Stimulated activated CD8-positive, alpha-beta memory T cell treated with anti-CD3 and anti-CD28 coated beads, Interleukin-12 subunit alpha, Interleukin-12 subunit beta, amount 100 ng/mL, for 1 hour (primary cell): Measurements from ENCODE around the gene COMMD2.

Experiments
- DNase-seq: peaks from one replicate; pipeline ENCODE4 v3.0.0-alpha.2; 2020; ENCODE audit warnings: low read depth

COMMD2 gene

DNA sequence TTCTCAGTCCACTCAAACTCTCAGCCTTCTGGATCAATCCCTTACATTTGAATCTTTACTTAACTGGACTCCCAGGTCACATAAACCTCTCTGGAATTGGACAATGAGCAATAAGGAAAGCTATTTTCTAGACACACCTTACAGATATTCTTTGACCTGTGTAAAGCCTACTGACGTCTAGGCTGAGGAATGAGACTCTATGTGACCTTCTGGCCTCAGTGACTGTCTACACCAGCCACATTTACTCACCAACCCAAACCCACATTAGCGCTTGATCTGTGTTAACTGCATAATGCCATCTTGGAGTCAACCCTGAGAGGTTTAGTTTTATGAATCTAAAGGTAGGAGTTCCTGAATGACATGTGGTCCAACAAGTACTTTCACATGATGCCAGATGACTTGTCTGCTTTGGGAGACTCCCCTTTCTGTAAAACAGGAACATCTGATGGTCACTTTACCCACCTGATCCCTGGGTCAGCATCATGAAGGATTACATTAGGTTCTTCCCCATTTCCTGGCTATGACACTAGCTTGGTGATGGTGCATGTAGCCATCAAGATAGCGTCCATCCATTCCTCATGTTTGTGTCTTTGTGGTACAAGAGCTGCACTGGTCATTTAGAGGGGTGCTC is 11.4 kb upstream of the COMMD2 start:
- DNase-seq, result no peak

DNA sequence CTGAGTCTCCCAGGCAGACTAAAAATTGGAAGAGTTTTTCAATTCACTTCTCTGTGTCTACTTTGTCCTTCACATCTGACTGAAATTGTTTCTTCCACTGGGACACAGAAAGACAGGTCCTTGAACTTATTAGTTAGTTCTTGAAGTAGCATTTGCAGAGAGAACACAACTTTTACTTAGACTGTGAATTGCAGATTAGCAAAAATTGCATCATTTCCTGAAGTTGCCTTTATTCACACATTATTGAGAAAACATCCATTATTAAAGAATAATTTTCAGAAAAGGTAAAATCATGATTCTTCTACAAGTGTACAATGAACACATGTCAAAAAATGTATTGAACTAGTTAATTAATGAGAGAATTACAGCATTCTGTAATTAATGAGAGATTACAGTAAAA is 1.4 kb upstream of the COMMD2 start:
- no peak for DNase-seq

DNA sequence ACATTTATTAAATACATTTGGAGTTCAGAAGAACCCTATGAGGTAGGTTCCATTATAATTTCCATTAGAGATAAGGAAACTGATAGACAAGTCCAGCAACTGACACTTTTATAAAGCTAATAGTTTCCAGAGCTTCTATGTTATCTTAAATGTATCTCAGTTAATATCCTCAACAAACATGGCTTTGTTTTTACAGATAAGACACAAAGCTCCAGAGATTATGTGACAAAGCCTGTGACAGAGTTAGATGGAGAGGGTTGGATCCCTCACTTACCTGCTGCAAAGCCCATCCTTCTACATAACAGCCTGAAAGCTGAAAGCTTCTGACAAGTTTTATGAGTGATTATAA is 473 bp upstream of the COMMD2 start:
- DNase-seq, result no peak

DNA sequence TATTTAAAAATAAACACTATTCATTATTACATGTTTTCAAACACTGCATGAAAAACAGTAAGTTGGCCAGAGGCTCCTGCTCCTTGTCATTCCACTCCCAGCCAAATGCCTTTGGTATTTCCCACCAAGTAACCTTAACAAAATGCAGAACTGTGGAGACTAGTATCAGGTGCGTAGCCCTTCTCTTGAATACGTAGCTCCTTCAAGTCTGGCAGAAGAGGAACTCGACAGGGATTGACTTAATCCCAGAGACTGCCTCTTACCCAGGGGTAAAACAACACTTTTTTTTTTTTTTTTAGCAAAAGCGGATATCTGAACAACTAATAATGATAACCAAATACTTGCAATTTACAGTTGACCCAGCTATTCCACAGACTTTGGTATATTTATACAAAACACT is 738 bp downstream of the COMMD2 start:
- no peak for DNase-seq

DNA sequence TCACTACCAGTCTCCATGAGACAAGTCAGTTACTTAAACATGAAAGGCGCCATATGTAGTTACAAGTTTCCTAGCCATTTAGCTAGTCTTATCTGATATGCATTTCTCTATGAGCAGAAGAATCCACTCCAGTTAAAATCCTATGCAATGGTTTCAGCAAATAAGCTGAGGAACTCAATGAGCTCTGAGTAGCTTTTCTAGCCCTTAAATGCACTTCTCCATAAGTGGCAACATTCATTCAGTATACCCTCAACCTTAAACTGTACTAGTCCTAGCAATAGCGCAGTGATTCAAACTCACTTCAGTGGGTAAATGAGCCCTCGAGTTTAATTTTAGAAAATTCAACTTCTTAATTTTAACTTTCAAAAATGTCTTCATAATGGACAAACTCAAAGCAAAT is 7.7 kb downstream of the COMMD2 start:
- DNase-seq, result no peak

DNA sequence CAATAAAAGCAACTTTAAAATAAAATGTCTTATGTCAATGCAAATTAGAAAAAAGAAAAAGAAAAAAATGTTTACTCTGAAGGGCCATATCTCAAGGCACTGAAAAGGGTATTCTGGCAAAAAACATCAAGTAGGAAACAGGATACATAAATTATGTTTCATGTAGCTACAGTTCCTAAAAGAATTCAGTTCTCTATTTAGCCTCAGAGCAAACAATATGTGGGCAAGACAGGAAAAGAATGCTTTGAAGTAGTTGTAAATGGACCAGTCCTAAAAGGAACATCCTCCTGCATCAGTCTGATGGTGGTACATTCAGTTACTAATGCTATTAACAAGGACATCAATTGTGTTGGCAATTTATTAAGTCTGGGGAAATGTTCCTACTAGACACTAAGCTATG is 8.1 kb downstream of the COMMD2 start:
- no peak for DNase-seq

DNA sequence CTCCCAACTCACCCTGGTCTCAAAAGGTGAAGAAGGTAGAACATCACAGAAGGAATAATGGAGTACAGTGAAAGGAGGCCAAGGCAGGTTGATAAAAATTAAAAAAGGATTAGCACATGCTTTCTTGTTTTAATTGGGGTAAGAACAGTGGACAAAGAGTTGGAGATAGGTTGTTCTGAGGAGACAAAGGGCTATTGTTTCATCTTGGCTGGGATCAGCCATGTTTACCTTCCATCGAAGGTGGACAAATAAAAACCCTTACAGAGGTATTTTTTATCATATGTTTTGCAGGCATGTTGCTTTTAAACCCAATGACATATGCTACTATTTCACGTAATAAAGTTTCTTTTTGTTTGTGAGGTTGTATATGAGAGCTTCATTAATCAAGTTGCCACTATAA is 12.9 kb downstream of the COMMD2 start:
- no peak for DNase-seq

DNA sequence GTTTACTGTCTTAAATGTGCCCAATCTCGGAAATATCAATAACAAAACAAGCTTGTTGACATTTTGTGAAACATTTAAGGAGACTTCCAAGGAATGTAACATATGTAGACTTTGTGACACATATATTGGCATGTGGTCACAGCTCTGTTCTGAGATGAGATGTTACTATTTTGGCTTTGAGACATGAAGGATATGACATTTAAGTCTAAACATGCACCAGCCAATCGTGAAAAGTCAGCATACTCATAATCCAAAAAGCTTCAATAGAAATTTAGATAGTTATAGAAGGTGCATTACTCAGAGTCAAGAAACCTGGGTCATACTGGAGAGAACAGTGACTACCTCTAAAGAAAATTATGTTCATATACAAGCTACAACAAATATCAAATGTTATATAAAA is 13.4 kb downstream of the COMMD2 start:
- no peak for DNase-seq

DNA sequence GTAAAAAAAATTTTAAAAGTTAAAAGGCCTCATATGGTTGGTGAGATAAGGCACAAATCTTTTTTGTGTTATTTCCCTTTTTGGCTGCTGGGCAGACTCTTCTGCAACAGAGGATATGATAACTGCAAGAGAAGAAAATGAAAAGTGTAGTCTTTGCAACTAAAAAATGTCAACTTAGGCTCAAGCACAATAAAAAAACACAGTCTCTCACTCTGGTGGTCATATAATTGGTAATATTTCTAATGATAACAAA is 15.4 kb downstream of the COMMD2 start:
- DNase-seq, result no peak

DNA sequence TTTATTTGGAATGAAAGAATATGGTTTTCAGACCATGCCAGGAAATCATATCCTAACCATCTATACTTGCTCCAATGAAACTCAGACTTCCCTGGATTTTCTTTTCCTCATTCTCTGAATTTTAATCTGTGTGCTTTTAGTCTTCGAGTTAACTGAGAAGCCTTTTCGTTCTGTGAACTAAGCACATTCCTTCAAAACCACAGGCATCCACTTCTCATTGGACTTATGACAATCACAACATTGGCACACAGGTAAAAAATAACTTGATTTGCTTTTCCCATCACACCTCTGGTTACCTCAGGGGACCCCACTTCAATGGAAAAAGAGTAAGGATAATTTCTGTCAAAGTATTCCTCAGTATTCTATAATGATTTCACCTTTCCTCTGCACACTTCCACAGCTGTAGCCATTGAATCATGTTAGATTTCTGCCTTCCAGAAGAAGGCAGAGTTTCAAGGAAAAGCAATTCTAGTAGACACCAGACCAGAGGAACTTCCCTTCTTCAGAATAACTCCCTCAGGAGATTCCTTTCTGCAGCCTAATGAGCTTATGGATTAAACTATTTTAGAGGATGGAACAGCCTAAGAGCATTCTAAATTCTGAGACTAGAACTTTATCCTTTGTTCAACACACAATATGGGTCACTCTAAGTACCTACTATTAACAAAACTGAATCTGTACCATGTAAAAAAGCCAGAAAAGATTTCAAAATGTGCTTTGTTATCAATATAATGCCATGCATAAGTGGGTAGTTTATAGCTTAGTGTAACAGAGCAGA is 15.9 kb downstream of the COMMD2 start:
- DNase-seq, result no peak

DNA sequence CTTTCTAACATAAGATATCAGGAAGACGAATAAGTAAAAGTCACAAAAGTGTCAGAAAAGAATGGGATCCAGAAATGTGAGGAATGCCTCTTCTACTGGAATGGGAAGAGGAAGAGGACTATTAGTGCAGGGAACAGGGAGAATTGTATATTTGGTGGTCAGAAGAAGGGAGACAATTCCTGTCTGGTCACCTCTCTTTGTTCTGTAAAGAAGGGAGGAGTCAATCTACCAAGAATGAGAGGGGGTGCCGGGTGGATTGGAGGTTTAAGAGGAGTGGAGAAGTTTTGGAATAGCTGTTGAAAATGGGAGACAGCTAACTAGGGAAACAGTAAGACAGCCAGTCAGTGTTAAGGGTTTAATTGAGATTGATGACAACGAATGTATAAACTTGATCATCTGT is 20.1 kb downstream of the COMMD2 start:
- DNase-seq, result no peak

DNA sequence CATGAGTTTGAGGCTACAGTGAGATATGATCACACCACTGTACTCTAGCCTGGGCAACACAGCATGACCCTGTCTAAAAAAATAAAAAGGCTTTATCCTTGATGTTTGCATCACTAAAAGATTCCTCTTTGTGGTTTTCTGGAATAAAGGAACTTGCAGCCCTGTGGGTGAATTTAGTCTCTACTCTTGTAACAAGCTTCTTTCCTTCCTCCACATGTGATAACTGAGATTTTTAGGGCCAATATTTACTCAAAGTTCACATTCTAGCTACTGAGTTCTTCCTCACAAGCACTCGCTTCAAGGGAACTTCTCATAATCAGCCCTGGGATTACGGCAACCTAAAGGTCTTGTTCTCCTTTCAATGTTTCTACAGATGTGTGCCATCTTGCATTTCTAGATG is 24.6 kb downstream of the COMMD2 start:
- no peak for DNase-seq

DNA sequence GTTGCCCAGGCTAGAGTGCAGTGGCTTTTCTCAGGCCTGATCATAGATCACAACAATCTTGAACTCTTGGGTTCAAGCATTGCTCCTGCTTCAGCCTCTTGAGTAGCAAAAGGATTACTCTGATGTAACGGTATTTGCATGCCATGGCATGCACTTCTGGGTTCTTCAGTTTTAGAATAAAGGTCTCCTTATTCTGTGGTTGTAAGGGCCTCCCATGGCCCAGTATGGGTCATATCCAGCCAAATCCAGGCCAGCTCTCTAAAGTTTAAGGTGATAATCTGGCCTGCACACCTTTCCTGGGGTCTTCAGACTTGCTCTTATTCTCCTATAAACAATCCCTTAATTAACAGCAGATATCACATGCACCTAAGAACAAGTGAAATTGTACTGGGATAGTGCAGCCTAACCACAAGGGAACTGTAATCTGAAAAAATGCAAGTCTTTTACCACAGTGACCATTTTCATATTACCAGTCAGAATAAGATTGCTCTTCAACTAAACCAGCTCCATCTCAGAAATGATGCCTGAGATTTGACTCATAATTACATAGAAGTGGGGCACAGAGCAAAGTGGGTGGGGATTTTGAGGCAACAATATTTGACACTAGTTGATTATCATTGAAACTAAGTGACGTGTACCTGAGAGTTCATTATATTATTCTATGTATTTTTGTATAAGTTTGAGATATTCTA is 25.4 kb downstream of the COMMD2 start:
- DNase-seq, result no peak

DNA sequence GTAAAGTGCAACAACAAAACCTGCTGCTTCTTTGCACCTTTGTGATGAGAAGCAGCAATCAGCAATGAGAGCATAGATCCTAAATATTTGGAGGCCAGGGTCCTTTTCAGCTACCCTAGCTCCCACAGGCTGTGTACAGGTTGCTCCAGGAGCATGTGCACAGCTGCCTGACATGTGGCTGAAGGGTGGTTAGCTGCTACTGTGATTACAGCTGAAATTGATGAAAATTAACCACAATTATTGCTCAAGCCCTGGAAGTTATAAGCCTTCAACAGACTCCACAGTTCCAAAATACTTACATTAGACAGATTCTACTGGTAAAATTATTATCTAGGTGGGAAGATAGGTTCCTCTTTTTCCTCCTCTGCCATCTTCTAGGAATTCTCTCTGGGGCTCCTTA is 28.5 kb downstream of the COMMD2 start:
- DNase-seq, result no peak

DNA sequence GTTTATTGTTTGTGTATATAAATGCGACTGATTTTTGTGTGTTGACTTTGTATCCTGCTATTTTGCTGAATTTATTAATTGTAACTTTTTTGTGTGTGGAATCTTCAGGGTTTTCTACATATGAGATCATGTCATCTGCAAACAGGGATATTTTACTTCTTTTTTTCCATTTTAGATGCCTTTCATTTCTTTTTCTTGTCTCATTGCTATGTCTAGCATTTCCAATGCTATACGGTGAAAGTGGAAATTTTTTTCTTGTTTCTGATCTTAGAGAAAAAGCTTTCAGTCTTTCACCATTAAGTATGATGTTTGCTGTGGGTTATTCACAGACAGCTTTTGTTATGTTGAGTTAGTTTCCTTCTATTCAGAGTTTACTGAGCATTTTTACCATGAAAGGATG is 31.4 kb downstream of the COMMD2 start:
- no peak for DNase-seq

DNA sequence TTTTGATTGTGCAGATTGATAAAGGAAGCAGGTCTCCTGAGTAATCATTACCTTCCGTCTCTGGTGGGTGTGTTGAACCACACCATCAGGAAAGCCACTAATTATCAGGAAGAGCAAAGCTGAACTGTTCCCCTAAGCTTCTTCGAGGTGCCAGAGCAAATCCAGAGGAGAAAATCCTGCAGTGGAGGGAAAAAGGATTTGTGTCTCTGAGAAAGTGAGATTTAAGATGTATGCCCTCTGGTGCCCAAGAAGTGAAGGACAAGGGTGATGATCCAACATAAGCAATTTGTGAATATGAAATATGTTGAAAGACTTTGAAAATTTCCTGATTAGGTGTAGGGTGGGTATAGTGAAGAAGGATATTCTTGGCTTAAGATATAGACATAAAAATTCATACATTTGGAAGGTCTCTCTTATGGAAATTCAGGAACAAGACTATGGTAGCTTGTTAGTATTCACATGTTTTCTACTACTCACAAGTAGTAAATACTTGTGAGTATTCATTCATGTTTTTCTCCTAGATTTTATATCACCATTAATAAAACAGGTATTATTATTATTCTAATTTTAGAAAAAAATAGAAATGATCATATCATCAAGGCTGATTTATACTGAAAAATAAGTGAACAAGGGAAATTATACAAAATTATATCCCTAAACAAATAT is 34.8 kb downstream of the COMMD2 start:
- no peak for DNase-seq

DNA sequence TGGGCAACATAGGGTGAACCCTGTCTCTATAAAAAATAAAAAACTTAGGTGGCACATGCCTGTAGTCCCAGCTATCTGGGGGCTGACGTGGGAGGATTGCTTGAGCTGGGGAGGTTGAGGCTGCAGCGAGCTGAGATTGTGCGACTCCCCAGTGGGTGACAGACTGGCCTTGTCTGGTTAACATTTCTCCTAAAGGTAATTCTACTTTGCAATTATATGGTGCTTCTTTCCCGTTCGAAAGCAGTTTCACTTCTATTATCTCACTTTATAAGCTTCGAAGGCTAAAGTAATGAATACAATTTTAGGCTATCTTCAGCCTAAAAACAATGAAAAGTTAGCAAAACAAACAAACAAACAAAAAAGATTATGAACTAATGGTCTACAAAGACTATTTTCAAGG is 35.3 kb downstream of the COMMD2 start:
- no peak for DNase-seq

DNA sequence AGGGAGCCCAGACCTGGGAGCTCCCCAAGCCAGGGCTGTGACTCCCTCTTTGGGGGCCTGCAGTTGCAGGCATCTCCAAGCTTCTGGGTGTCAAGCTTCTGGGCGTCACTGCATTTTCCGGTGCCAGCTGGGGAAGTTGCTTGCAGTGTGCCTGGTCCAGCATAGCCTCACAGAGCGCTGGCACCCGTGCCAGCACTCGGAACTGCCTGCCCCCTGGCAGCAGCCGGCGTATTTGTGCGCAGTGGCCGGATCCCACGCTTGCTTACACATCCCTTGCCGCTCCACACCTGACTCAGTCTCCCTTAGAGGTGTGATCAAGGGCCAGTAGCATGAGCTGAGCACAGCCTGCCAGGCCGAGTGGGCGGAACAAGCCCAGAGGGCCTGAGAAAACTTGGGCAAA is 37.0 kb downstream of the COMMD2 start:
- DNase-seq, result no peak

DNA sequence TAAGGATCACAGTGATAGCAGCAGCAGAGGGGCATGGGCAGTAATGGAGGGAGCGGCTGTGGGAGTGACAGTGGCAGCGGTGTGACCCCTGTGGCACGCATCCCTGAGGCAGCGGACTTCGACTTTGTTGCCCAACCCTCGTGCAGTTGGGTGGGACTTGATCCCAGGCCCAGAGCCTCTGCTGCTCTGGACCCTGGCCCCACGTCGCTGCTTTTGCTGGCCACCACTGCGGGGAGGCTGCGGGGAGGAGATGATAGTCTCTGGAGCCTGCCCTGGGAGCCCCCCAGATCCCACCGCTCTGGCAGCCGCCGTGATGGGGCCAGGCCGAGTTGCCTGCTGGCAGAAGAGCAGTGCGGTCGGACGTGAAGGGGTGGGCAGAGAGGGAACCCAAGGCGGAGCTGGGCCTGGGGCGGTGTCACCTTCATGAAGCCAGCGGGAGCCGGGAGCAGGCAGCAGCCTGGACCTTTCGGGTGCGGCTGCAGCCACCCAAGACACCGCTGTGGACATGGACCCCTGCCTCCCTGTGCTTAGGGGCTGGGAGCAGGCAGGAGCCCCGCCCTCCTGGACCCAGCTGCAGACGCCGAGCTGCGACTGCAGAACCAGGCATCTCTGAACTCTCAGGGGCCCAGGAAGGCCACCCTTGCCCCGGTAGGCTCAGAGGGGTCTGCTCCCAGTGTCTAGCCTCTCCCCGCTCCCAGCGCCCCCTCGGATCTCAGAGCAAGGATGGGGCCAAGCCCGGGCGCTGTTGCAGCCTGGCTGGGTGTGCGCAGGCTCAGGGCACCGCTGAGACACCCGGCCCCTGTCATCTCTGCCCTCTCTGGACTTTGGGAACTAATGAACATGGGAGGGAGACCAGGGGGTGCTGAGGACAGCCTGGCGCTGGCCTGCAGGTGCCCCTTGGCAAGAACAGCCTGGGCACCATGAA is 38.3 kb downstream of the COMMD2 start:
- no peak for DNase-seq

DNA sequence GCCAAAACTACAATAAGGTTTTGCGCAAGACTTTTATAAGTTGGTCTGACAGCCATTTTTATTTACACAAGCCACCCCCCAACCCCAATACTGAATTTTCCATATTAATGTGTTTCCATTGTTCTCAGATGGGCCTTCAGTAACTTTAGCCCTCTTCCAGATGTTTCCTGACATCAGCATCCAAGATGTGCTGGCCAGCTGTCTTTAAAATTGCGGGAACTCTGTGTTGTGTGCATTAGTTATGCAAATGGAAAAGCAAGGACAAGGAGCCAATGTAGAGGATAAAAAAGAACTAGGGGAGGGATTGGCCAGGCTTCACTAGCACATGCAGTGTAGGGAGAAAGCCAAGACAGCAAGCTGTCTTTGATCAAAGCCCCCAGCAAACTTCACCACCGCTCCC is 45.4 kb downstream of the COMMD2 start:
- no peak for DNase-seq

DNA sequence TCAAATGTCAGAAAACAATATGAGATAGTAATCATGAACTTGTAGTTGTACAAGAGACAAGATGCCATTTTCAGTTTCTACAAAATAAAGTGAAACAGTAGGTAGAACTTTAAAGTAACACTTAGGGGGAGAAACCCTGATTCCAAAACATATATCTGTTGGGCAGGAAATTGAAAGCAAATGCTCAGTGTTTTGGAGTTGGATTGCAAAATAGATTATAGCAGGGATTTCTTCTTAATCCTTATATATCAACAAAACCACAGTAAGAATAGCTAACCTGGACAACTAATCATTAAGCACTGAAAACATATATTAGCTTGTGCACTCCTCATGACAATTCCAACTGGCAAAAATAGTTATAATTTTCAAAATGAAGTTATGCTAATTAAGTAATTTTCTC is 46.9 kb downstream of the COMMD2 start:
- DNase-seq, result no peak

DNA sequence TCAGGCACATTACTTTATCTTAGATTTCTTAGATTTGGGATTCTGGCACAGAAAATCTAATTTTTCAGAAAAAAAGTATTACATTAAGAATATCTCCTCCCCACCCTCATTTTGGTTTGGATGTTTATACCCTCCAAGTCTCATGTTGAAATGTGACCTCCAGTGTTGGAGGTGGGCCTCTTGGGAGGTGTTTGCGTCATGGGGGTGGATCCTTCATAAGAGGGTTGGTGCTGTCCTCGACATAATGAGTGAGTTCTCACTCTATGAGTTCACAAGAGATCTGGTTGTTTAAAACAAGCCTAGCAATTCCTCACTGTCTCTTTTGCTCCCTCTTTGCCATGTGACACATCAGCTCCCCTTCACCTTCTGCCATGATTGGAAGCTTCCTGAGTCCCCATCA is 48.8 kb downstream of the COMMD2 start:
- DNase-seq, result no peak
